ENCODE data around the gene TBC1D7. TPM values are rescaled to one million over a fixed set of nuclear protein-coding genes. Genes with fewer than 3 reads are reported as not detected.

The TBC1D7 gene
- polyA plus RNA-seq, 12 donors: 15.5 to 26.4 (median 19.6) TPM; not detected in 1

DNA sequence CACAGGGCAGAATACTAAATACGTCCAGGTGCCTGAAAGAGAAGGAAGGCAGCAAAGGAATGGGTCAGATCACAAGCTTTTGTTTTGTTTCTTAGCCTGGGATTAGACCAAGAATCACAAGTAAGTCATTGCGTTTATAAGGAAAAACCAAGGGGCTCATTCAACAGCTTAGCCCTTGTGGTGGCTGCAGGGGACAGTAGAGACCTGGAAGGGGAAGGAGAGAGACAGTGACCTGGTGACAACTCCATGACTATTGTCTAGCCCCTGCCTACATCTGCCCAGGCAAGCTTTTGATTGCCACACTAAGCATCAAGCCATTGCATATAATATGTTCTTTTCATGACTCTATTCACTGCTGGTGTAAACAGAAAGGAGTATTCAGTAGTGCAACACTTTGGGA is 30.2 kb upstream of the TBC1D7 start:
- DNase-seq: no peak

DNA sequence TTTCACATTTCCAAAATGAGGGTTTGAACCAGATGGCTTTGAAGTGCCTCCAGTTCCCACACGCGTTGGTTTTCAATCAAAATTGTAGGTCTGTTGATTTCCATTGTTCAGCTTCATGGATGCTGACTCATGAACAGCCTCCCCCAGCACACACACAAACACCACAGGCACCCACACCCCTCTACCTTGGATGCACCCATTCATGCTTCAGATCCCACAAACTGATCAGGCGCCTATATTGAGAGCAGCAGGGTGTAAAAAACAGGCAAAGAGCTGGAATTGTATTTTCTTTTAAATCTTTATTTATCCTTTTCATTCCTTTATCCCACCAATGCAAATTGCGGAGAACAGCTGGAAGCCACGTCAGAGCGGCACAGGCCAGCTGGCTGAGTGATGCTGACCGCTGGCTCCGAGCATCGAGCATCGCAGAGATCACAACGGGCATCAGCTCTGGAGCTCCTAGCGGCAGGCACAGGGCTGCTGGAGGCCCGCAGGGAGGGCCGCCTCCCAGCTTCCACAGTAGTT is 29.3 kb upstream of the TBC1D7 start:
- DNase-seq: no peak

DNA sequence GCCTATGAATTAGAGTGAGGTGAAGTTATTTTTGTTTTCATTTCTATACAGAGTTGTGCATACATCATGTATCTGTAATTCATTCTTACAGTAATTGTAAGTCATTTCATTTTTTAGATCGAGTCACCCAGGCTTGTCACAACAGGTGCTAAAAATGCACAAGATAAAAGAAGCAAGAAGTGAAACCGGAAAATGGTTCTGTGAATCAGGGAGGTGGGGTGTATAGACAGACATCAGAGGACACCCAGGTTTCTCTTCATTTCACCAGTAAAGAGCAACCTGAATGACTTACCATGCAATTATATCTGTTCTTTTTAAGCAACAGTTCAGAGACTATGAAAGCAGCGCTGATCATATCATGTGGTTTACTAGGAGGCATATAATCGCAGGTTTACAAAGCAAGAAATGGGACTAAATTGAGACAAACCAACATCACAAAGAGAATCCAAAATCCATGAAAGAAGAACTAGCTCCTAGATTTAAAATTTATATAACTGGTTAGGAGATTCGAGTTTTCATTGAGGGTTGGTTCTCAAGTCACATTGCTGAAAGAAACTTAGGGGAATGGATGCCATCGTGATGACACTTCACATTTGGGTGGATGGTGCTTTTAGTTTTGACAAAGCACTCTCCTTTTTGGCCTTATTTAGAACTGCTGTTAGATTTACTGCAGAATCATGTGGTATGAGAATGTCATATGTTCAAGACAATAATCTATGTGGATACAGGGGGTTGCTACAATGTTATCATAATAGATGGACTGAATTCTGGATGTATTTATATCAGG is 27.9 kb upstream of the TBC1D7 start:
- no peak for DNase-seq

DNA sequence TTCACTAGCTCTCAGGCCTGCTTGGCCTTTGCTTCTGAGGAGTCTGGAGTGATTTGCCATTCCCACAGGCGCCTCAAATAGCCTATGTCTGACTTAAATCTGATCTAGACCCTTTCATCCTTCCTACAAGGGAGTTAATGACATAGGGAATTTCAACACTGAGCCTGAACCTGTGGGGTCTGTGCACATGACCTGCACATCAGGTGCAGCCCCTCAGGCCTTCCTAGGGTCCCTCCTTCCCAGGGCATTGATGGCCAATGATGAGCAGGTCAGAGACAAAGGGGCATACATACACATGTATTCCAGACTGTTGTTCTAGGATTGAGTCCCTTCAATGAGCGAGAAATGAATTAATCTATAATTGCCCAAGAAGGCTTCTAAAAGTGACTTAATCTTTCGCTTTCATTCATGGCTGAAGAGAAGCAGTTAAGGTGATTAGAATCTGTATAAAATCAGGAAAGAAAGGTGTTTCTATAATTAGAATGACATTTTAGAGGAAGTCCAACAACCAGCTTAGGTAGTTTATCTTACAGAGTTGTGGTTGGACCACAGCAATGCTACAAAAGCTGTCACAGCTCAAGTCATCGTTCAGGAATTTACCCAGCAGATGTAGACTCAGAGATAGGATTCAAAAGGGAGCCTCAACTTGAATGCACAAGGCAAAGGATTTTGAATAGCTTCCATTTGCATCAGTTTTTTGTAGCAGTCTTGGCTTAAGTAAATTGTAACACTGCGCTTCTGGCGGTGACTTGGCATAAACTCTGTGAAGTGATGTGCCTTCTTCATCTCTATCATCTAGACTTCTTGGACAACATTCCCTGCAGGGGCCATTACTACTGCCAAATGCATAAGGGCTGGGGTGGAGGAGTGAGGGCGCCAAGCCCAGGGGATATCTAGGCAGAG is 27.0 kb upstream of the TBC1D7 start:
- DNase-seq: no peak

DNA sequence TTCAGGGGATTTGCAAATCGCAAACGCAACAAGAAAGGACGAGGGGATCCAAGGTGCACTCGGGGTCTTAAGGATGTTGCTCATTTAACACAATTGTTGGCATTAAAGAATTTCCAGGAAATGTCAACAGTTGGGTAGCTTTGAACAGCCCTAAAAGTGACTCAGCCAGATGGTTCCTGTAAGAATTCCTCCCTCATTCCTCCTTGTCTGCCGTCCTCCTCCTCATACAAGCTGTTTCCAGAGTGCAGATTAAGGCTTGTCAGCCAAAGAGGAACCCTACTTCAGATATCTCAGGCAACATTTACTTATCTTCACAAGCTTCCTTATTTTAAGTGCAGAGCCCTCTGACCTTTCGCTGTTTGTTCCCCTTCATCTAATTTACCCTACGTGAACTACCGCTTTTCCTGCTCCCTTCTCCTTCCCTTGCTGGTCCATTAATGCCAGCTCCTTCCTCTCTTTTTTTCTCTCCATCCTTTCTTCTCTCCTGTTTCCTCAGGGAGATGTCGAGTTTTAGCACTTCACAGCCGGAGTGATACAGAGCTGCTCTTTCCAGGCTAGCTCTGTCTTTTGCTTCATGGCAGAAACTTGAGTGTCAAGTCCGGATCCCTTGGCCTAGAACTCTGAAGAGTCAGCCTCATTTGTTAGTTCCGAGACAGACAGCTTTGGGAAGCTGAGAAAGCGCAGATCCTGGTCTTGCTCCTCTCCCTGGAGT is 26.1 kb upstream of the TBC1D7 start:
- DNase-seq: no peak

DNA sequence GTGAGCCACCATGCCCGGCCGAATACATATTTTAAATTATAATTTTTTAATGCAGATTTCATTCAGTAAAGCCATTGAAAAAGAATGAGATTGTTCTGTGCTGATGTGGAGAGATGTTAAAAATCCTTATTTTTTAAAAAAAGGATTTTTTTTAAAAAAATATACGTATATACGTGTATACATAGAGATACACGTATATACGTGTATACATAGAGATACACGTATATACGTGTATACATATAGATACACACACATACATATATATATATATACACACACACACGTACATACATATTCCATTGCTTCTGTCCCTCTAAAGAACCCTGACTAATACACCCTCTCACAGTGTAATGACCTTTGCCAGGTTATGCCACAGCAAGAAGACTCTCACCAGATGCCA is 23.8 kb upstream of the TBC1D7 start:
- no peak for DNase-seq

DNA sequence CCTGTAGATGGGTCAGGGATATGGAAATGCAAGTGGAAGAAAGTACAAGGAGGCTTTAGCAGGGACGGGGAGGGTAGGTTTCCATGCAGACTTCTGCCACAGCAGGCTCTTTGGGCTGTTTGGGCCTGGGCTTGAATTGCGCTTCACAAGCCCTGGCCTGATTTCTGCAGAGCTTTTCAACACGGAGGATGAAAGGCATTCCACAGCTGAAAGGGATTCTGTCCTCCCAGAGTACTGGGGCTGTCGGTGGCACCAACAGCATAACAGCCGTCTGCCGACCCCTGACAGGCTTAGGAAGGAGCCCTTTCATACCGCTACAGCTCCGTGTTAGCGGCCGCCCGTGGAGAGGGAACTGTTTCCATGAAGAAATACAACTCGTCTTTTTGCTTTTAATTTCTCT is 22.9 kb upstream of the TBC1D7 start:
- no peak for DNase-seq

DNA sequence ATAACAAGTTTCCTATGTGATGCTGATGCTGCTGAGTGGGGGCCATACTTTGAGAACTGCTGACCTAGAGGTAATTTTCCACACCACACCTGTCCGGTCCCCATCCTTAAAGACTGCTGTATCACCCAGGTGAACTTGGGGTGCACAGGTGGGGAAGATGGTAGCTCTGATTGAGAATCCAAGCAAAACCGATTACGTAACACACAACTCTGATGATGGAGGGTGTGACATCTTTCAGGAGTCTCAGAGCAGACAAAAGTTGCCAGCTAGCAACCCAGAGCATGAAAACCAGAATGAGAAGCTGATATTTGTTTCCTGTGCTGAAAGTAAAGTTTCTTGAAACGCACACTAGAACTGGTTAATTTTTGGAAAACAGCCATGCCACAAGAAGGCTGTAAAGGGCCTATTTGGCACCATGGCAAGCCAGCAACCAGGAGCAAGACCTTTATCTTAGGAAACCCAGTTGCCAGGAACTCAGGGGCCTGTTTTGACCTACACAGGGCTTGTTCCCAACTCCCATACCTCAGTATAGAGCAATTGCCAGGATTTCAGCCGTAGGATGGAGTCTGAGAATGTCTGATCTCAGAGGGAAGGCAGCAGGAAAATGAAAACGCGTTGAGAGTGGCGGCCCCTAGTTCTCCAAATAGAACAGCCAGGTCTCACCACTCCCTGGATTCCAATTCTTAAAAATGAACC is 21.6 kb upstream of the TBC1D7 start:
- no peak for DNase-seq

DNA sequence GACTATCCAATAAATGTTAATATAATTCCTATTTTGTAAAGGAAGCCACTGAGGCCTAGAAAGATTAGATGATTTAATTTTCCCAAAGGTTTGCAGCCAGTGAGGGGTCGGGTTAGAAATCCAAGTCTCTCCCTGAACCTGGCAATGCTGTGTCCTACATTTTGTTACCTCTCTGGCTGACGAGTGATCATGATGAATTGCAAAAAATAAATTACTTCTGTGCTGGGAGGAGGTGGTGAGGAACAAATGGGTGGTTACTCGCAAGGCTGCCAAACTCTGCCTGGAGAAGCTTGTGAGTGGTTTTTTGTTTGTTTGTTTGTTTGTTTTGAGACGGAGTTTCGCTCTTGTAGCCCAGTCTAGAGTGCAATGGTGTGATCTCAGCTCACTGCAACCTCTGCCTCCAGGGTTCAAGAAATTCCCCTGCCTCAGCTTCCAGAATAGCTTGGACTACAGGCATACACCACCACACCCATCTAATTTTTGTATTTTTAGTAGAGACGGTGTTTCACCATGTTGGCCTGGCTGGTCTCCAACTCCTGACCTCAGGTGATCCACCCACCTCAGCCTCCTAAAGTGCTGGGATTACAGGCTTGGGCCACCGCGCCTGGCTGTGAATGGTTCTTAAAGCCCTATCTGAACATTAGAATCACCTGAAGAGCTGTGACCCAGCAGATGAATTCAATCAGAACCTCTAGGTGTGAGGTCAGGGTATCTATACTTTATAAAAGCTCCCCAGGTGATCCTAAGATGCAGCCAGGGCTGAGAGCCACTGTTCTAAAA is 20.2 kb upstream of the TBC1D7 start:
- no peak for DNase-seq

DNA sequence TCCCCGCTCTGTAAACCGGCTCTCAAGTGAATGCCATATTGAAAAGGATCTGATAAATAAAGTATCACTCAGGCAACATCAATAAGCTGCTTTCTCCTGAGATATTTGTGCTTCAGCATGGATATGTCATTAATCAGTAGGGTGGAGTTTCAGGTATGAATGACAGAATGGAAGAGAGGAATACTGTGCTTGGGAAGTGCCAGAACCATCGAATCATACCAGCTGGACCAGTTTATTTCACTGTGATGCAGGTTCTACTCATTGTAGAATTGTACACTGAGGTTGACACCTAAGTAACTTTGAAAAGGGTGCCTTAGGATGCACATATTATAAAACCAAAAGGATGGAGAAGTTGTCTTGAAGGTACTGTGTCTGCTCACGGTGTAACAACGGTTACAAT is 17.9 kb upstream of the TBC1D7 start:
- no peak for DNase-seq

DNA sequence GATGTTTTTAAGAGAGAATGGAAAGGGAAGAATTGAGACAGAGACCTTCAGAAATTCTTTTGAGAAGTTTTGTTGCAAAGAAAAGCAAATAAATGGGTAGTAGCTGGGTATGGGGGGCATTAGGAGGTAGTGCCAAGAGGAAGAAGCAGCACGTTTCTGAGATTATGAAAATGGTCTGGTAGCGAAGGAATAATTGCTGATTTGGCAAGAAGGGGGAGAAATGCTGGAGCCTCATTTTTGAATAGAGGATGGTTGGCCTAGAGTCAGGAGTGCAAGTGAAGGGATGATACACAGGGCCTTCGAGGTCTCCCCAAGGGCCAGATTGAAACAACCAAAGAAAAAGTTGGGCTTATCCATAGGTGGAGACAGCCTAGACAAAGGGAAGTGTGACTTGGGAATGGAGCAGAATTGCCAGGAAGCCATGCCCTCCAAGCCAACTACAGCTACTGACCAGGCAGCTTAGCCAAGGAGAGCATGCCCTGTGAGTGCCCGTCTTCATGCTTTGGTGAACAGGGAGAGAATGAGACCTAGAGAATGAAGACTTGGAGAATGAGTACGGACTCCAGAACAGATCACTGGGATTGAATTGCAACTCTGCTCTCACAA is 14.2 kb upstream of the TBC1D7 start:
- no peak for DNase-seq

DNA sequence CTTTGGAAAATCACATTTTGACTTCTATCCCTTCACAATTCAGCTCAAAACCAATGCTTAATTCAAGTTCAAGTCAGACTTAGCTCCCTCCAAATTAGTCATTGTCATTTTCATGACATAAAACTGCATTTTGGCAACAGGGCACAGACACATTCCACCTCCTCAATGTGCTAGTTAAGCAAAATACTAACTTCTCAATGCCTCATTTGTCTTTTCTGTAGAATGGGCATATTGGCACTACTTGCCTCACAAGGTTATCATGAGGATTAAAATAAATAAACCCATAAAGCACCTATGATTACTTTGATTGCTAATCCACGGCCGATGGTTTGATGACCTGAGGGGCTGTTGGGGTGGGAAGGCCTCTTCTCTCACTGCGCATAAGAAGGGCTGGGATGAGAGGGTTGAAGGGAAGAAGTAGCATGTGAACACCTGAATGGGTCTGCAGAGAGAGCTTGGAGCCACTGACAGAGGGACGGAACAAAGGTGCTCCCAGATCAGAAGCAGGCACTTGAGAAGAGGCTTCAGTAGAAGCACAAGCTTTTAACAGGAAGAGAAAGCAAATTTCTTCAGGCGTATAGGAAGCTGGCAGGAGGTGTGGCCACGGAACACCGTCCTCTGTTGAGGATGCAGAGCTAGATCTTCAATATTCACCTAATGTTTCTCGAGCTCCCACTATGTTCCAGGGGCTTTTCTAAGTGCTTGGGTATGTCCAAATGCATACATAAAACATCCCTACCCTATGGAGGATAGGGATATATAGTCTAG is 11.7 kb upstream of the TBC1D7 start:
- DNase-seq: no peak

DNA sequence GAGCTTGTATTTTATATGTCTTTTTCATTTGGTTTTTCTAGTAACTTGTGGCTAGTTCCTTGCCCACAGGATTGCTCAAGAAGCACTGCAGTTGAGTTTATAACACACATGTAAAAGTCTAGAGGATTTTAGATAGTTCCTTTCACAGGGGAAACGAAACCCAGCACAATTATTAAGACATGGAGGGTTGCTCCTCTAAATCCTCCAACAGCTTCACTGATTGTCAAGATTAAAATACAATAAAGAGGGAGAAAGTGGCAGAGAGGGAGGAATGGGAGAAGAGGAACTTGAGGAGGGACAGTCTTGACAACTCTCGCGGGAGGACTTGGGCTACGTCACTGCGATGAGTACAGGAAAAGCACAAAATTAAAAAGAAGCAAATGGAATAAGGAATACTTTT is 9.7 kb upstream of the TBC1D7 start:
- DNase-seq: no peak

DNA sequence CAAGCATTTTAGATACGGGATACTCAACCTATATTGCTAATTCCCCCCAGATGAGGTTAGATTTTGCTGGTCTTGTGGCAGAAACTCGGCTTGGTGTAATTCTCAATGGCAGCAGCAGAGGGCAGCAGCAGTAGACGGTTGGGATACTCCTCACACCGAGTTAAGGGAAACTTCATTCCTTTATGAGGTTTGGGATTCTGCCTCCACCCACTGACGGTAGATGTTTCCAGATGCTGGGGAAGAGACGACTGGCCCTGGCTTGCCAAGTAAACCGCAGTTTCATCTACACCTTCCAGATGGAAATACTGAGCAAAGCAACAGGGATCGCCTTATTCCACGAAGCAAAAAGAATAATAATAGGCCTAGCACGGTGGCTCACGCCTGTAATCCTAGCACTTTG is 8.2 kb upstream of the TBC1D7 start:
- DNase-seq: peak; percentile 89

DNA sequence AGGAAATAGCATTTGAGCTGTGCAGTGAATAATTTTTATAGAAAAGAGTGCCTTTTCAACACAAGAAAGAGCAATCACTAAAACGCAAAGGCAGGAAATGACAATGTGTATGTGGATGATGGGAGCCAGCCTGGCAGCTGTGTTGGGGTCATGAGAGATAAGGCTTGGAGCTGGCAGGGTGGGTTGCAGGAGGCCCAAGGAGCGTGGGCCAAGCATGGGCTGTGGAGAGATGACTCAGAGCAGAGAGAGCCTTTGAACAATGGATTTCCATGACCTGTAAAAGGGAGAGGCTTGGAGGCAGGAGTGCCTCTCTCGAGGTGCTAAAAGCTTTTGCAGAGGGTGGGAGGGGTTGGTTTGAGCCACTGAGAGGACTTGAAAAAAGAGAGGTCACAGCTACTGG is 6.6 kb upstream of the TBC1D7 start:
- DNase-seq: no peak

DNA sequence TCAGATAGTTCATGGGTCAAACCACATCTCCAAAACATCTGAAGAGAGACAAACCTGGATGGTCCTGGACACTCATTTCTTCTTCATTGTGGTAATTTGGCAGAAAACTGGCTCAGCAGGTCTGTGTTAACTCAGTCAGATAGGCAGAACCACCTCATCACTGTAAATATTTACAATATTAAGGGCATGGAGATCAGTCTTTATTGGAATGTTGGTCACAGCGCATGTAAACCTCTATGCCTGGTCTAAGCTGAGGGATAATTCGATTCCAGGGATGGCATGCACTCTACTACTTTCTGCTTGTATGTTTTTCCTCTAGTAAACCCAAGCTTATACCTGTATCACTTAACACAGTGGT is 4.0 kb upstream of the TBC1D7 start:
- DNase-seq: no peak

DNA sequence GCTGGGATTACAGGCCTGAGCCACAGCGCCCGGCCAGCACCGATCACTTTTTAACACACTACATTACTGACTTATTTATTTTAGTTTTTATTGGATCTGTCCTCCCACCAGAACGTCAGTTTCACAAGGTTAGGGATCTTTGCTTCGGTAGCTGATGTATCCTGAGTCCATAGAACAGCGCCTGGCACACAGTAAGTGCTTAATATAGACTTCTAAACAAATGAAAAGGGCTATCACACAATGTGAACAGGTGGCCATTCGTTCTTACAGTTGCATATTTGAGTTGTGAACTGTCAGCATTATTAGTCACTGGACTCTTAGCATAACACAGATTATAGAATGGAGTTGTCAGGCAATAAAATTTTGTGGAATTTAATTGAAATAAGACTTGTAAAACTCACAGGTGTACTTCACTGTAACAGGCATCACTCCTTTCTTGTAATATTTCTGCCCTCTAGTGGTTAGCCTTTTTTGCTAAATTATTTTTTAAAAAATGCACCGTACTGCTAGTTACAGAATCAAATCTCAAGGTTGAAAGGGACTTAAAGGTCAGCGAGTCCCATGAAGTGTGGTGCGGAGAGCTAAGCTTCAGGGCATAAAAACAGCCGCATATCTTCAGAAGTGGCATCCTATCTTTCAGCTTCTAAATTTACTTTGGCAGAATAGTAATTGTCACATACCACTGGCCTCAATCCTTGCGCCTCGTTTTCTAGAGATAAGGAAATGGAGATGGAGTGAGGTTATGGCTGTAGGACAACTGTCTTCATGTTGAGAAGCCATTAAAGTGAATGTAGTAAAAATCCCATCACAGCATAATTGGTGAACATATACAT is 3.4 kb upstream of the TBC1D7 start:
- no peak for DNase-seq

DNA sequence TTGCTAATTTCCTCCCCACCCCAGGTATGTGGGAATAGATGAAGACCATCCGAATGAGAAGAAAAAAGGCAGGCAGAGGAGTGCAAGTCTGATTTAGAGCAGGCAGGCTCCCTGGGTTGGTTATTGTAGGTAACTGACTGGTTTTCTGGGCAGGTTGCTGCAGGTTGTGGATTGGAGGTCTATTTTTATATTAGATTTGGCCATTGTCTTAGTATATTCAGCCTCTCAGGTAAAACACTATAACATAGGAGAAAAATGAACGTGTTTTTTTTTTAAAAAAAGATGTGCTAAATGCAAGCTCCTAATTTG is 492 bp upstream of the TBC1D7 start:
- DNase-seq: no peak

DNA sequence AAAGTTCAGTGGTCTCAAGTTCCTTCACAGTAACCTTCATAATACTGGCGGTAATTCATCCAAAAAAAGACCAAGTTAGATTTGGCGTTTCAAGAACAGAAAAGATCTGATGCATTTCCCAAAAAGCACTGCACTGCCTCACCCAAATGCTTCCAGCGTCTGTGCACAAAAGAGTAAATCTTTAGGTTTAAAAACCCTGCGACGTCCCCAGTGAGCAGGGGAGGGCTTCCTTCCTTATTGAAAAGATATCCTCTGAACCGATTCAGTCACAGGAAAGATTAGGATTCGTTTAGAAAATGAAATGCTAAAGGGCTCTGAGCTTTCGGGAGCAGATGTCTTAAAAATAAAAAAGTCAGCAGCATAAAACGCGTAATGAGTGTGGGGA is 654 bp downstream of the TBC1D7 start:
- DNase-seq: no peak
